Right atrium auricular region (tissue), 2 donors: ENCODE data around the gene USP3. TPM values are rescaled to one million over a fixed set of nuclear protein-coding genes. Genes with fewer than 3 reads are reported as not detected.

Experiments used
- DNase-seq: peaks from one replicate; pipeline ENCODE4 v3.0.0-alpha.2; 2019; ENCODE audit warnings: low spot score
- H3K27ac ChIP-seq, 2 donors: fragments of 200-600 bp; sonication (generic); 1 replicate in 1 of 2; 2 replicates in 1 of 2; pipeline ENCODE4 v1.5.1; 2016 to 2019
- H3K27me3 ChIP-seq, 2 donors: fragments of 200-600 bp; sonication (generic); one replicate each; pipeline versions ENCODE4 v1.5.1 to v1.6.0; 2017 to 2019
- H3K36me3 ChIP-seq: fragments of 200-600 bp; sonication (generic); one replicate; pipeline ENCODE4 v1.5.1; 2016
- H3K4me1 ChIP-seq, 2 donors: fragments of 200-600 bp; sonication (generic); one replicate each; pipeline versions ENCODE4 v1.5.1 to v1.6.0; 2017 to 2019
- H3K4me3 ChIP-seq, 2 donors: fragments of 200-600 bp; sonication (generic); 1 replicate in 1 of 2; 2 replicates in 1 of 2; pipeline ENCODE4 v1.5.1; 2017 to 2019; ENCODE audit warnings: mild to moderate bottlenecking in 1 of 2, moderate library complexity in 1 of 2
- H3K9me3 ChIP-seq, 2 donors: fragments of 200-600 bp; sonication (generic); one replicate each; pipeline ENCODE4 v1.5.1; 2019
- total RNA-seq, 2 donors: library from RNA; depleted of rRNA; stranded (reverse); fragments of >200 nt; gene quantifications; one replicate each; pipeline ENCODE4 v1.1.0, GENCODE V29; 2016
- TF ChIP-seq, protein P1 (sequence below), 2 donors: fragments of 200-600 bp; sonication (generic); IDR thresholded peaks; one replicate each; pipeline ENCODE4 v1.5.1; 2019; ENCODE audit warnings: antibody characterized with exemption in 2 of 2

Gene USP3
- total RNA-seq, 2 donors from 2014 or later, result 12.3 to 18.5 TPM

DNA sequence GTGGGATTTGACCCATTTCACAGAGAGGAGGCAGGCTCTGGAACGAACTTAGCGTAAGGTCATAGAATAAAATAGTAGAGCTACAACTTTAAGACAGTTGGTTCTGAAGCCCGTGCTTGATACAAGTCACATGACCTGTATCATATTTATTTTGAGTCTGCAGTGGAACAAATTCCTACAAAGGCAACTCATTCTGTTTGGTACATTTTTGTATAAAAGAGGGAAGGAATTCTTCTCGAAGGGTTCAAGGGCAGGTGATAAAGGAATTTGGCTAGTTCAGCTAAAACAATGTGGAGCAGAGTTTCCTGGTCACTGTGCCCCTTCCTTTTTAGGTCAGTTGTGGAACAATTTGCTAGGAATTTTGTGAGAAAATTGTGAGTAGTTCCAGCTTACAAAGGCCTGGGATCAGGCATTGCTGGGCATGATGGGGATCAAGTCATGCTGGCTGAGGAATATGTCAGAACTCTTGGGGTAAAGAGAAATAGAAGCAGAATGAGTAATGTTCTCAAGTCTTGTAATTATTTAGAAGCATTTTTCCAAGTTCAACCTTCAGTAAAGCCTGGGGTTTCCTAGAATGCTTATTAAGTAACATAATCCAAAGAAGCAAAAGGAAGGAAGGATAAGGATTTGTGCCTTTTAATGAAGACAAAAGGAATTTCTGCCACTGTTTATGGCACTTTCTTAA lies 19.1 kb downstream of the USP3 start:
- Histone ChIP-seq H3K4me1 (peaks cover 0 to 35% of the 10 kb centered on the region in 2 donors), H3K36me3 (no peaks in the 10 kb centered on the region), H3K4me3 (no peak overlapping the region), H3K27me3 (no peaks in the 10 kb centered on the region), H3K27ac (no peak overlapping the region), H3K9me3 (no peaks in the 10 kb centered on the region)
- TF ChIP-seq, protein P1, sequence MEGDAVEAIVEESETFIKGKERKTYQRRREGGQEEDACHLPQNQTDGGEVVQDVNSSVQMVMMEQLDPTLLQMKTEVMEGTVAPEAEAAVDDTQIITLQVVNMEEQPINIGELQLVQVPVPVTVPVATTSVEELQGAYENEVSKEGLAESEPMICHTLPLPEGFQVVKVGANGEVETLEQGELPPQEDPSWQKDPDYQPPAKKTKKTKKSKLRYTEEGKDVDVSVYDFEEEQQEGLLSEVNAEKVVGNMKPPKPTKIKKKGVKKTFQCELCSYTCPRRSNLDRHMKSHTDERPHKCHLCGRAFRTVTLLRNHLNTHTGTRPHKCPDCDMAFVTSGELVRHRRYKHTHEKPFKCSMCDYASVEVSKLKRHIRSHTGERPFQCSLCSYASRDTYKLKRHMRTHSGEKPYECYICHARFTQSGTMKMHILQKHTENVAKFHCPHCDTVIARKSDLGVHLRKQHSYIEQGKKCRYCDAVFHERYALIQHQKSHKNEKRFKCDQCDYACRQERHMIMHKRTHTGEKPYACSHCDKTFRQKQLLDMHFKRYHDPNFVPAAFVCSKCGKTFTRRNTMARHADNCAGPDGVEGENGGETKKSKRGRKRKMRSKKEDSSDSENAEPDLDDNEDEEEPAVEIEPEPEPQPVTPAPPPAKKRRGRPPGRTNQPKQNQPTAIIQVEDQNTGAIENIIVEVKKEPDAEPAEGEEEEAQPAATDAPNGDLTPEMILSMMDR (IDR thresholded peaks at IDR 0.05), result no peak
- no peak for DNase-seq

DNA sequence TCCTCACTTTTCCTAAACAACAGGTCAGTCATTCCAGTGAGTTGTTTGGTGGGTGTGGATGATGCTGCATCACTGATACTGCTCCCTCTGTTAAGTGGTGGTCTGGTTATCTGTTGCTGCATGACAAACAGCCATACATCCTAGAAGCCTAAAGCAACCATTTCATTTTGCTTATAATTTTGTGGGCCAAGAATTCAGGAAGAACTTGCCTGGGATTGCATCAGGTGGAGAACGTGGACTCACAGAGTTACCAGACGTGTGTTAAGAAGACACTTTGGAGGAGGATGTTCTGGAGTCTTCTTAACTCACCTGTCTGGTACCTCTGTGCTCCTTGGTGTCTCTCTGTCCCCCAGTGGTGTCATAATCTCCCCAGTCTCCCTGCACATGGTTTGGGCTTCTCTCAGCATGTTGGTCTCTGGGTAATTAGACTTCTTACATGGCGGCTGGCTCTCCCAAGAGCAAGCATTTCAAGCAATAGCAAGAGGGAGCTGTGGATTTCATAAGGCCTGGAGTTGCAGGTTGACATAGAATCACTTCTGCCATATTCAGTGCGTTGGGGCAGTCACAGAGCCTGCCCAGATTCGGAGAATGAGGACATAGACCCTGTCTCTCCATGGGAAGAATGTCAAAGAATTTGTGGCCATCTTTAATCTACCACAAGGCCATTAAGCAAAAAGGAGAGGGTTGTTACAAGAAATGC lies 20.1 kb downstream of the USP3 start:
- no peaks in the 10 kb centered on the region for H3K36me3 ChIP-seq
- peaks cover 0 to 35% of the 10 kb centered on the region in 2 donors for H3K4me1 ChIP-seq
- no peaks in the 10 kb centered on the region for H3K9me3 ChIP-seq
- no peak overlapping the region for H3K27ac ChIP-seq
- TF ChIP-seq, protein P1 (IDR thresholded peaks at IDR 0.05), result no peak
- no peaks in the 10 kb centered on the region for H3K27me3 ChIP-seq
- H3K4me3 ChIP-seq, result no peak overlapping the region
- DNase-seq, result no peak

DNA sequence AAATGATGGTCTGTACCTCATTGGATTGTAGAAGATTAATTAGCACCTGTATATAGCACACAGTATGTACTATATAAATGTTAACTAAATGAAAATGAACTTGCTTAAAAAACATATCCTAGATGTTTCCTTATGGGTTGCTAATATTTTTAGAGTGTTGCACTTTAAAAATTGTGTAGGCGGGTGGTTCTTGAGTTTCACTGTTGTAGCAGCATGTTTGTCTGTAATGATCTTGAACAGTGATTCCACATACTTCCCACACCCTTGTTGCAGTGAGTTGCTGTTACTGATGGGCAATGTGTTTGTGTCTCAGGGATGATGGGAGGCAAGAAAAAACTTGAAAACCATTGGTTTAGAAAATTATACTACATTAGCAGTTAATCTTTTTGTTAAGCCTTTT lies 22.0 kb downstream of the USP3 start:
- Histone ChIP-seq H3K36me3 (no peaks in the 10 kb centered on the region), H3K27me3 (no peaks in the 10 kb centered on the region), H3K4me1 (peaks cover 0 to 33% of the 10 kb centered on the region in 2 donors), H3K9me3 (no peaks in the 10 kb centered on the region), H3K4me3 (no peak overlapping the region), H3K27ac (no peak overlapping the region)
- TF ChIP-seq, protein P1 (IDR thresholded peaks at IDR 0.05), result no peak
- DNase-seq, result no peak

DNA sequence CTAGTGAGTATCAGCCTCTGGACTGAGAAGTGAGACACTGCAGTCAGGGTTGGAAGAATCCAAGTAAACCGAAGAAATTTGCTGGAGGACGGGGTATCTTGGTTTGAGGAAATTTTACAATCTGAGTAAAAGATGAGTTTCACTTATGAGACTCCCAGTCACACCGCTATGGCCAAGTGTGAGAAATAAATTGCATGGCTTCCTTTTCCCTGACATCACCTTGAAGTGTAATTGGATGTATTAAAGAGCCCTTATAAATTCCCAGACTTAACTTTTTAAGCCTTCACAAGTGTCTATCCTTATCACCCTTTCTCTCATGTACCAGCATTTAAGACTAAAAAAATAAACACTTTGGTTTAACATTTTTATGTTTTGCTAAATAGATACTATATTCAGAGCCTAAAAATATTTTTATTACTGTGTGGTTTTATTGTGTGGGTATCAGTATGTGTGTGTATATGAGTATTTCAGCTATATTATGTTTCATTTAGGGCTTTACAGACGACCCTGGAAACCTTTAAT lies 23.8 kb downstream of the USP3 start:
- Histone ChIP-seq H3K9me3 (no peaks in the 10 kb centered on the region), H3K27ac (no peak overlapping the region), H3K36me3 (no peaks in the 10 kb centered on the region), H3K4me1 (peaks cover 0 to 16% of the 10 kb centered on the region in 2 donors), H3K4me3 (no peak overlapping the region), H3K27me3 (no peaks in the 10 kb centered on the region)
- TF ChIP-seq, protein P1 (IDR thresholded peaks at IDR 0.05), result no peak
- no peak for DNase-seq

DNA sequence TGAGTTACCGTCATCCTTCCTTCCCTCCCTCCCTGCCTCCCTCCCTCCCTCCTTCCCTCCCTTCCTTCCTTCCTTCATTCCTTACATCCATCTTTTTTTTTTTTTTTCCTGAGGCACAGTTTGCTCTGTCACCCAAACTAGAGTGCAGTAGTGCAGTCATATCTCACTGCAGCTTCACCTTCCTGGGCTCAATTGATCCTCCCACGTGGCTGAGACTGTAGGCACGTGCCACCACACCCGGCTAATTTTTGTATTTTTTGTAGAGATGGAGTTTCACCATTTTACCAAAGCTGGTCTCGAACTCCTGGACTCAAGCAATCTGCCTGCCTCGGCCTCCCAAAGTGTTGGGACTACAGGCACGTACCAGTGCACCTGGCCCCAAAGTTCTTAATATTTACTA lies 25.8 kb downstream of the USP3 start:
- TF ChIP-seq, protein P1 (IDR thresholded peaks at IDR 0.05), result no peak
- Histone ChIP-seq H3K27ac (no peak overlapping the region), H3K4me3 (no peak overlapping the region), H3K27me3 (no peaks in the 10 kb centered on the region), H3K9me3 (no peaks in the 10 kb centered on the region), H3K36me3 (no peaks in the 10 kb centered on the region), H3K4me1 (peaks cover 0 to 9% of the 10 kb centered on the region in 2 donors)
- no peak for DNase-seq
